NCI-H1694 (cell line): Measurements from ENCODE around the gene IL34.
"Not testable (repeated sequence)": the region's sequence is repeated elsewhere in the genome, so short reads cannot be mapped to it uniquely, and the experiment has no call there.

Source experiments
- DNase-seq: peaks from one replicate; lab custom pipeline; 2025; lab: John Stamatoyannopoulos, UW

IL34 gene

DNA sequence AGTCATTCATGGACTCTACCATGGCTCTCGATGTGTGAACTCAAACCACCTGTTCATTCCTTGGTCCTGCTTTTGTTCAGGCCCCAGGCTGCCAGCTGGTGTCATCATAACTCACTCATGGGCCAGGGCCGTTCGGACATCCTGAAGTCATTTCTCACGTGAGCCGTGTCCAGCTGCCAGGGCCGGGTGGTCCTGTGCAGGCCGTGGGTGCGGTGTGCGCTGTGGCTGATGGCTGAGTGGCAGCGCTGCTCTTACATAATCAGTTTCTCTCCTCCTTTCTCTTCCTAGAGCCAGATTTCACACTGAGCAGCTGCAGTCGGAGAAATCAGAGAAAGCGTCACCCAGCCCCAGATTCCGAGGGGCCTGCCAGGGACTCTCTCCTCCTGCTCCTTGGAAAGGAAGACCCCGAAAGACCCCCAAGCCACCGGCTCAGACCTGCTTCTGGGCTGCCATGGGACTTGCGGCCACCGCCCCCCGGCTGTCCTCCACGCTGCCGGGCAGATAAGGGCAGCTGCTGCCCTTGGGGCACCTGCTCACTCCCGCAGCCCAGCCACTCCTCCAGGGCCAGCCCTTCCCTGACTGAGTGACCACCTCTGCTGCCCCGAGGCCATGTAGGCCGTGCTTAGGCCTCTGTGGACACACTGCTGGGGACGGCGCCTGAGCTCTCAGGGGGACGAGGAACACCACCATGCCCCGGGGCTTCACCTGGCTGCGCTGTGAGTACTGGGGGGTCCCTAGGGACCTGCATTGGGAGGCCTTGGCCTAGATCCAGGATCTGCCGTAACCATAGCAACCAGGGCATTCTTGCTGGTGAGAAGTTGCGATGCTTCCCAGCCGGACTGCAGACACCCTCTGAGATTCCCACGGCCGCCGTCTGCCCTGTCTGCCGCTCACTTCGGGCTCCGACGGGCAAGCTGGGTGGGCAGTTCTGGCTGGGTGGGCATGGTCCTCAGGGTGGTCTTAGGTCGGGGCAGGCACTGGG, at the start of gene IL34:
TSS of gene IL34 (plus strand) at position 300 of the 982 bp plus-strand sequence. CDS start at position 689, 389 bp downstream.
- no peak for DNase-seq

GRCh38 chr16:70597135-70597835, 49.1 kb upstream of the IL34 start:
- DNase-seq: no peak

DNA sequence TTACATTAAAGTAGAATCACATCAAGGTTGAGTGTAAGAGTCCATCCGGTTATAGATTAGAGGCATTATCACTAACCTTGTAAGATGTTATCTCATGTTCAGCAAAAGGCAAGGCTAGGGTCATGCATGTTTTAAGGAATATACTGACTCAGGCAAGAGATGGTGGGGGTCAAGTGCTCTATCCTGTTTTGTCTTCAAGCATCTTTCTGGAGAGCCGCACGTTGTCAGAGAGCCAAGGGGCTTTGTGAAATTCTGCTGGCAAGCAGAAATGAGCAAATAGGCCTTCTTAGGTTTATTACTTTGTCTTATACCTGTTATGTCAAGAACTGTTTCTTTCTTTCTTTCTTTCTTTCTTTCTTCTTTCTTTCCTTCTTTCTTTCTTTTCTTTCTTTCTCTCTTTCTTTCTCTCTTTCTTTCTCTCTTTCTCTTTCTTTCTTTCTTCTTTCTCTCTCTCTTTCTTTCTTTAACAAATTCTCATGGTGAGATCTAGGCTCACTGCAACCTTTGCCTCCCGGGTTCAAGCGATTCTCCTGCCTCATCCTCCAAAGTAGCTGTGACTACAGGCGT, 47.3 kb upstream of the IL34 start:
- no peak for DNase-seq

DNA sequence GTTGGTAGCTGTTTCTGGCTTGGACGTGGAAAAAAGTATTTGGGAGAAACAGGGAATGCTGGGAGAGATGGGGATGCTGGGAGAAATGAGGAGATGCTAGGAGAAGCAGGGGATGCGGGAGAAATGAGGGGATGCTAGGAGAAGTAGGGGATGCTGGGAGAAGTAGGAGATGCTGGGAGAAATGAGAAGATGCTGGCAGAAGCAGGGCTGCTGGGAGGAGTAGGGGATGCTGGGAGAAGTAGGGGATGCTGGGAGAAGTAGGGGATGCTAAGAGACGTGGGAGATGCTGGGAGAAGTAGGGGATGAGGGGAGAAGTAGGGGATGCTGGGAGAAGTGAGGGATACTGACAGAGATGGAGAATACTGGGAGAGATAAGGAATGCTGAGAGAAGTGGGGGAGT, 45.6 kb upstream of the IL34 start:
- DNase-seq: no peak

- DNase-seq: no peak
Measured at GRCh38 chr16:70601576-70602575, 44.5 kb upstream of the IL34 start.

GRCh38 chr16:70602831-70603230, 43.5 kb upstream of the IL34 start:
- DNase-seq: no peak

GRCh38 chr16:70604407-70605282, 41.7 kb upstream of the IL34 start:
- DNase-seq: no peak

GRCh38 chr16:70605283-70605657, 41.1 kb upstream of the IL34 start:
- DNase-seq: no peak

DNA sequence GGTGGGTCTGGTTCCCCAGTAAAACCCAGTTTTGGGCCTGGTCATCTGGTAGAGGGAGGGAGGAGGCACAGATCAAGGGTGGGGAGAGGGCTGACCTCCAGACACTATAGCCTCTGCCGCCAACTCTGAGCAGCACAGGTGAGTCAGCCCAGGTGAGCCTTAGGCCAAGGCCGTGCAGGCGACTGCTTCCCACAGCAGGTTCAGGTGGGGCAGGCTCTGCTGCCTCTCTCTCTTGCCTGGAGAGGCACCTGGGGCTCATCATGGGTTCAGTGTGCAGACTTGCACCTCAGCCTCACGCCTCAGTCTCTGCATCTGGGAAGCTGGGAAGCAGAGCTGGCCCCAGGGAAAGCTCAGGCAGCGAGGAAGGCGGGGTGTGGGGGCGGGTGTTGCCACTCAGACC, 37.8 kb upstream of the IL34 start:
- no peak for DNase-seq

DNA sequence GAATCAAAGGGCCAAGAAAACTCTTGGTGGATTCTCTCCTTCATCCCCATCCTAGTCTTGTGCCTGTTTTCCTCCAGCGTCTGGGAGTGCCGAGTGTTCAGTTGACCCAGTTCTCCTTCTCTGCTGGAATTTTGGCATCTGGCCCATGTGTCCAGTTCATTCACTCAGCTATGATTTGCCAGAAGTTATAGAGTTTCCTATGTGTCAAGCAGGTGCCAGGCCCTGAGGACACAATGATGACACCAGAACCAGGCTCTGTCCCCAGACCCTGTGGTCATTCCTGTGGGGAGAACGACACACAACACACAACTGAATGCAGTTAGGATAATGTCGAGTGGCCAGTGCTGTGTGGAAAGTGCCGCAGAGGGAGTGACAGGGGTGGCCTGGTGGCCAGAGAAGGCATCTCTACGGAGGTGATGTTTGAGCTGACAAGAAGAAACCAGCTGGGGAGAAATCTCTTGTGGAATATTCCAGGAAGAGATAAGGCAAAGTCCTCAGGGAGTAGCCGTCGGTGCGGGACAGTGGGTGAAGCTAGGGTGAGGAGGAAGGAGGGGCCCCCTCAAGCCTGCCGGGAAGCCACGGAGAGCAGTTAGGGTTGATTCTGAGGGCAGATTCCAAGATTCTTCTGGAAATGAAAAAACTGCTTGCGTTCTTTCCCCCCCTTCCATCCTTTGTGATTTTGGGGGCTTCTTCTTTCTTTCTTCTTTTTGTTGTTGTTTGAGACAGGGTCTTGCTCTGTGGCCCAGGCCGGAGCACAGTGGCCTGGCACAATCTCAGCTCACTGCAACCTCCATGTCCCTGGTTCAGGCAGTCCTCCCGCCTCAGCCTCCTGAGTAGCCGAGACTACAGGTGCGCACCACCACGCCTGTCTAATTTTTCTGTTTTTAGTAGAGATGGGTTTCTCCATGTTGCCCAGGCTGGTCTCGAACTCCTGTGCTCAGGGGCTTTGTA, 35.8 kb upstream of the IL34 start:
- DNase-seq: no peak

GRCh38 chr16:70611224-70611598, 35.1 kb upstream of the IL34 start:
- no peak for DNase-seq

GRCh38 chr16:70611785-70612303, 34.5 kb upstream of the IL34 start:
- DNase-seq: no peak

DNA sequence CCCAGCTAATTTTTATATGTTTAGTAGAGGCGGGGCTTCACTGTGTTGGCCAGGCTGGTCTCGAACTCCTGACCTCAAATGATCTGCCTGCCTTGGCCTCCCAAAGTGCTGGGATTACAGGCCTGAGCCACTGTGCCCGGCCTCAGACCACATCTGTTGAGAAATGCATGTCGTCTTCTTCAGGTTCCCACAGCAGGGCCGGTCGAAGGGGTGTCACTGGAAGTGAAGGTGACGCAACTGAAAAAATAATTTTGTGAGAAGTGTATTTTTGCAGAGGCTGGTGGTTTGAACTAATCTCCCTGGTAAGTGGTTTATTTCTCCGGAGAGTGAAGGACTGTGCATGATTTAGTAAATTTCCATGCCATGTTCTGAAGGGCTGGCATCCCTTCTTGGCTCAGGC, 33.4 kb upstream of the IL34 start:
- no peak for DNase-seq

- DNase-seq: no peak
Measured at GRCh38 chr16:70614208-70614951, 32.0 kb upstream of the IL34 start.

DNA sequence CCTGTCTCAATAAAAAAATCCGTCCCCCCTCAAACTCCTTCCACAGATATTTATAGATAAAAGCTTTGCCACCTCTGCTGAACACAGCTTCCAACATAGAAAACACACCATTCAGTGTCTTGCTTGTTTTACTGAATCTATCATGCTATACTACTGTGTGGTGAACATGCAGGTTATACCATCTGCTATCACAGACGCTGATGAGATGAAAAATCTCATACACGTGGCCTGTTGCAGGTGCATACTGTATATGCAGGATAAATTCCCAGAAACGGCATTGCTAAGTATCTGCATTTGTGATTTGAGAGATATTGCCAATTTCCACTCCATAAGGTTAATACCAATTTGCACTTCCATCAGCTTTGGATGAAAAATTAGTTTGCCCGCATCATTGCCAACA, 30.4 kb upstream of the IL34 start:
- DNase-seq: no peak

- not testable (repeated sequence) for DNase-seq
Measured at GRCh38 chr16:70621864-70622263, 24.5 kb upstream of the IL34 start.

- no peak for DNase-seq
Measured at GRCh38 chr16:70627696-70628095, 18.7 kb upstream of the IL34 start.

- DNase-seq: no peak
Measured at GRCh38 chr16:70630960-70631745, 15.2 kb upstream of the IL34 start.
